DMS114 treated with DMSO at 0.1 percent for 48 hours (cell line): ENCODE results near the gene DIAPH3.
"Not testable (repeated sequence)": the region's sequence is repeated elsewhere in the genome, so short reads cannot be mapped to it uniquely, and the experiment has no call there.

Experiments
- DNase-seq: peaks from one replicate; lab custom pipeline; 2025; ENCODE audit not compliant: unreplicated experiment; lab: John Stamatoyannopoulos, UW

Gene DIAPH3

GRCh38 chr13:60099631-60100420, 63.9 kb downstream of the DIAPH3 start:
- DNase-seq, result no peak

GRCh38 chr13:60095300-60095699, 68.4 kb downstream of the DIAPH3 start:
- DNase-seq, result no peak

- no peak for DNase-seq
These were observed 69.2 kb downstream of the DIAPH3 start for GRCh38 chr13:60094385-60095088.

GRCh38 chr13:60093425-60094019, 70.2 kb downstream of the DIAPH3 start:
- DNase-seq, result no peak

GRCh38 chr13:60091573-60091972, 72.2 kb downstream of the DIAPH3 start:
- no peak for DNase-seq

- no peak for DNase-seq
These were observed 73.2 kb downstream of the DIAPH3 start for GRCh38 chr13:60090574-60090973.

- not testable (repeated sequence) for DNase-seq
These were observed 79.9 kb downstream of the DIAPH3 start for GRCh38 chr13:60083780-60084179.

GRCh38 chr13:60080850-60081249, 82.9 kb downstream of the DIAPH3 start:
- no peak for DNase-seq

- DNase-seq, result no peak
These were observed 85.5 kb downstream of the DIAPH3 start for GRCh38 chr13:60078226-60078625.

- DNase-seq, result no peak
These were observed 87.9 kb downstream of the DIAPH3 start for GRCh38 chr13:60075850-60076249.

- DNase-seq, result no peak
These were observed 89.3 kb downstream of the DIAPH3 start for GRCh38 chr13:60074397-60074796.

- DNase-seq, result no peak
These were observed 97.5 kb downstream of the DIAPH3 start for GRCh38 chr13:60066226-60066625.

GRCh38 chr13:60062502-60062901, 101.2 kb downstream of the DIAPH3 start:
- no peak for DNase-seq

- DNase-seq, result no peak
These were observed 102.0 kb downstream of the DIAPH3 start for GRCh38 chr13:60061737-60062136.

- DNase-seq, result no peak
These were observed 111.9 kb downstream of the DIAPH3 start for GRCh38 chr13:60051754-60052285.

GRCh38 chr13:60048353-60048752, 115.4 kb downstream of the DIAPH3 start:
- not testable (repeated sequence) for DNase-seq

GRCh38 chr13:60047918-60048317, 115.8 kb downstream of the DIAPH3 start:
- no peak for DNase-seq

GRCh38 chr13:60044321-60044720, 119.4 kb downstream of the DIAPH3 start:
- no peak for DNase-seq

- no peak for DNase-seq
These were observed 120.5 kb downstream of the DIAPH3 start for GRCh38 chr13:60043262-60043661.

- not testable (repeated sequence) for DNase-seq
These were observed 123.1 kb downstream of the DIAPH3 start for GRCh38 chr13:60040668-60041067.

- DNase-seq, result no peak
These were observed 127.9 kb downstream of the DIAPH3 start for GRCh38 chr13:60035874-60036273.

- DNase-seq, result no peak
These were observed 130.9 kb downstream of the DIAPH3 start for GRCh38 chr13:60032851-60033250.
